WERI-Rb-1 (cell line): ENCODE results near the gene PPP1R13B.

Source experiments
- DNase-seq: peaks from one replicate; pipeline ENCODE4 v3.0.0-alpha.2; 2020
- H3K27ac ChIP-seq: fragments of 250-450 bp; sonication (Bioruptor Pico); 2 replicates; pipeline ENCODE4 v1.5.1; 2020; ENCODE audit warnings: mild to moderate bottlenecking, moderate library complexity
- H3K27me3 ChIP-seq: fragments of 250-450 bp; sonication (Bioruptor Pico); 2 replicates; pipeline ENCODE4 v1.5.1; 2021; ENCODE audit warnings: mild to moderate bottlenecking, low read depth, moderate library complexity; ENCODE audit not compliant: insufficient read depth, severe bottlenecking
- H3K36me3 ChIP-seq: fragments of 250-450 bp; sonication (Bioruptor Pico); 2 replicates; pipeline ENCODE4 v1.5.1; 2020; ENCODE audit warnings: mild to moderate bottlenecking, moderate library complexity
- H3K4me3 ChIP-seq: 2 replicates; pipeline ENCODE4 v1.5.1; 2011; ENCODE audit warnings: low read depth, mild to moderate bottlenecking, control low read depth, low read length
- H3K9me3 ChIP-seq: fragments of 250-450 bp; sonication (Bioruptor Pico); 2 replicates; pipeline ENCODE4 v1.5.1; 2021; ENCODE audit warnings: mild to moderate bottlenecking, moderate library complexity; ENCODE audit not compliant: severe bottlenecking
- CTCF ChIP-seq: IDR thresholded peaks from 2 replicates; pipeline ENCODE4 v1.5.1; 2011; ENCODE audit warnings: low read depth, mild to moderate bottlenecking, control low read depth, inconsistent platforms, low read length

Gene PPP1R13B

GRCh38 chr14:103834956-103835355 lies 12.4 kb downstream of the PPP1R13B start:
- Histone ChIP-seq H3K27me3 (no peaks in the 10 kb centered on the region), H3K27ac (no peak overlapping the region), H3K36me3 (no peaks in the 10 kb centered on the region), H3K4me3 (no peak overlapping the region), H3K9me3 (no peaks in the 10 kb centered on the region)
- no peak for TF ChIP-seq CTCF
- DNase-seq: no peak

GRCh38 chr14:103833711-103834110 lies 13.7 kb downstream of the PPP1R13B start:
- DNase-seq: no peak
- H3K27ac ChIP-seq: no peak overlapping the region
- no peak overlapping the region for H3K4me3 ChIP-seq
- no peaks in the 10 kb centered on the region for H3K9me3 ChIP-seq
- H3K36me3 ChIP-seq: no peaks in the 10 kb centered on the region
- TF ChIP-seq CTCF: no peak
- no peaks in the 10 kb centered on the region for H3K27me3 ChIP-seq

GRCh38 chr14:103832046-103832445 lies 15.3 kb downstream of the PPP1R13B start:
- TF ChIP-seq CTCF: no peak
- Histone ChIP-seq H3K27ac (no peak overlapping the region), H3K36me3 (no peaks in the 10 kb centered on the region), H3K4me3 (no peak overlapping the region), H3K27me3 (no peaks in the 10 kb centered on the region), H3K9me3 (no peaks in the 10 kb centered on the region)
- no peak for DNase-seq

- DNase-seq: no peak
- Histone ChIP-seq H3K27ac (no peak overlapping the region), H3K4me3 (no peak overlapping the region), H3K36me3 (no peaks in the 10 kb centered on the region), H3K9me3 (no peaks in the 10 kb centered on the region), H3K27me3 (no peaks in the 10 kb centered on the region)
- TF ChIP-seq CTCF: no peak
Observed at GRCh38 chr14:103830511-103831270, 16.7 kb downstream of the PPP1R13B start.

GRCh38 chr14:103828315-103828967 lies 18.9 kb downstream of the PPP1R13B start:
- H3K4me3 ChIP-seq: no peak overlapping the region
- no peaks in the 10 kb centered on the region for H3K36me3 ChIP-seq
- DNase-seq: peak; percentile 39
- H3K9me3 ChIP-seq: no peaks in the 10 kb centered on the region
- H3K27ac ChIP-seq: no peak overlapping the region
- no peak for TF ChIP-seq CTCF
- H3K27me3 ChIP-seq: no peaks in the 10 kb centered on the region
